Caco-2 (cell line): Measurements from ENCODE around the gene COIL. TPM values are rescaled to one million over a fixed set of nuclear protein-coding genes. Genes with fewer than 3 reads are reported as not detected.
"Not testable (repeated sequence)": the region's sequence is repeated elsewhere in the genome, so short reads cannot be mapped to it uniquely, and the experiment has no call there.

Experiments
- BruUV-seq: library from RNA; stranded (reverse); fragments of 400-500 nt; replicated peaks from 2 replicates; lab custom pipeline; 2021; lab: Mats Ljungman, UMichigan
- CTCF ChIA-PET: fragments of 300-600 bp; sonication (Branson Sonifier 250); formaldehyde crosslinking; loops from one replicate; lab custom pipeline; 2022; ENCODE audit warnings: antibody characterized with exemption; lab: Charles Lee
- POLR2A ChIA-PET: fragments of 300-600 bp; sonication (Branson Sonifier 250); formaldehyde crosslinking; loops from one replicate; lab custom pipeline; 2022; ENCODE audit warnings: antibody characterized with exemption; lab: Charles Lee
- DNase-seq, 2 experiments: peaks; one replicate each; pipeline versions ENCODE4 v3.0.0 to v3.0.0-alpha.2; 2020 to 2022
- H3K27me3 ChIP-seq: replicated peaks from 2 replicates; pipeline ENCODE4 v1.6.0; 2011; ENCODE audit warnings: low read length; ENCODE audit not compliant: control insufficient read depth, insufficient read depth
- H3K36me3 ChIP-seq: 2 replicates; pipeline ENCODE4 v1.5.1; 2011; ENCODE audit warnings: low read length; ENCODE audit not compliant: control insufficient read depth, insufficient read depth
- H3K4me1 ChIP-seq: fragments of 250-450 bp; sonication (Bioruptor Pico); 2 replicates; pipeline ENCODE4 v1.5.1; 2020; ENCODE audit warnings: mild to moderate bottlenecking
- H3K4me3 ChIP-seq: 2 replicates; pipeline ENCODE4 v1.5.1; 2011; ENCODE audit warnings: low read depth, mild to moderate bottlenecking, control low read depth, low read length
- H3K9me3 ChIP-seq: fragments of 250-450 bp; sonication (Bioruptor Pico); 2 replicates; pipeline ENCODE4 v1.5.1; 2020; ENCODE audit warnings: mild to moderate bottlenecking, moderate library complexity
- H3K27ac Mint-ChIP-seq: one replicate; pipeline ENCODE4 v1.8.0; 2022; ENCODE audit warnings: mixed read lengths; ENCODE audit not compliant: unreplicated experiment
- H3K27me3 Mint-ChIP-seq: one replicate; pipeline ENCODE4 v1.8.0; 2022; ENCODE audit warnings: mixed read lengths; ENCODE audit not compliant: insufficient read depth, unreplicated experiment
- H3K36me3 Mint-ChIP-seq: one replicate; pipeline ENCODE4 v1.8.0; 2022; ENCODE audit warnings: mild to moderate bottlenecking, mixed read lengths; ENCODE audit not compliant: insufficient read depth, unreplicated experiment
- H3K4me1 Mint-ChIP-seq: one replicate; pipeline ENCODE4 v1.8.0; 2022; ENCODE audit warnings: low read depth, mixed read lengths; ENCODE audit not compliant: unreplicated experiment
- H3K4me3 Mint-ChIP-seq: one replicate; pipeline ENCODE4 v1.8.0; 2022; ENCODE audit warnings: mild to moderate bottlenecking, moderate library complexity, mixed read lengths; ENCODE audit not compliant: unreplicated experiment
- H3K9me3 Mint-ChIP-seq: one replicate; pipeline ENCODE4 v1.8.0; 2022; ENCODE audit warnings: mixed read lengths; ENCODE audit not compliant: unreplicated experiment
- CTCF ChIP-seq, 2 experiments: fragments of 200-600 bp in 1 of 2; IDR thresholded peaks; 1 replicate in 1 of 2; 2 replicates in 1 of 2; pipeline versions ENCODE4 v1.5.1 to v1.8.0; 2011 to 2022; ENCODE audit warnings: antibody characterized with exemption in 1 of 2, control low read depth in 1 of 2, inconsistent platforms in 1 of 2, low read depth in 1 of 2, low read length in 1 of 2, mild to moderate bottlenecking in 1 of 2, moderate library complexity in 1 of 2; ENCODE audit not compliant: insufficient read depth in 1 of 2, severe bottlenecking in 1 of 2, unreplicated experiment in 1 of 2
- intact Hi-C: fragments of 100-400 bp; cut with micrococcal nuclease; formaldehyde crosslinking; loops from one replicate; pipeline ENCODE4 v1.10.0; 2022; ENCODE audit not compliant: unreplicated experiment
- total RNA-seq: library from RNA; stranded (reverse); gene quantifications from 2 replicates; pipeline ENCODE4 v1.2.3, GENCODE V29; 2022

COIL gene
- total RNA-seq, 1 experiment from 2014 or later, result 27.0 TPM

- Mint-ChIP-seq H3K4me1 (peaks cover 7% of the 10 kb centered on the region), H3K4me3 (no peak overlapping the region), H3K27me3 (no peaks in the 10 kb centered on the region), H3K9me3 (no peaks in the 10 kb centered on the region), H3K27ac (no peak overlapping the region), H3K36me3 (peaks cover 15% of the 10 kb centered on the region)
- no peak for DNase-seq
- Histone ChIP-seq H3K9me3 (no peaks in the 10 kb centered on the region), H3K36me3 (peaks cover 2% of the 10 kb centered on the region; the same call in 1 of the 2 replicates), H3K27me3 (no peaks in the 10 kb centered on the region), H3K4me1 (no peaks in the 10 kb centered on the region), H3K4me3 (no peak overlapping the region)
- no peak for TF ChIP-seq CTCF (IDR thresholded peaks at IDR 0.05; ENCODE audit: insufficient read depth in 1 of 2, low read depth in 1 of 2, low read length in 1 of 2, severe bottlenecking in 1 of 2, unreplicated experiment in 1 of 2)
- CTCF ChIA-PET, result no interaction called here
- intact Hi-C loops, result no loop called here
- BruUV-seq, result no TSS peak
- POLR2A ChIA-PET, result no interaction called here
Measured at GRCh38 chr17:56985371-56986162, 24.7 kb upstream of the COIL start.

GRCh38 chr17:56983366-56983765, 22.5 kb upstream of the COIL start:
- no peak overlapping the region for H3K4me3 ChIP-seq
- Mint-ChIP-seq H3K9me3 (no peaks in the 10 kb centered on the region), H3K4me1 (peaks cover 17% of the 10 kb centered on the region), H3K4me3 (no peak overlapping the region), H3K27ac (no peak overlapping the region), H3K27me3 (no peaks in the 10 kb centered on the region), H3K36me3 (peaks cover 16% of the 10 kb centered on the region)
- intact Hi-C loops, result no loop called here
- H3K4me1 ChIP-seq, result no peaks in the 10 kb centered on the region
- POLR2A ChIA-PET, result no interaction called here
- H3K27me3 ChIP-seq, result no peaks in the 10 kb centered on the region
- DNase-seq, result no peak
- CTCF ChIA-PET, result no interaction called here
- no TSS peak for BruUV-seq
- no peaks in the 10 kb centered on the region for H3K9me3 ChIP-seq
- TF ChIP-seq CTCF (IDR thresholded peaks at IDR 0.05; ENCODE audit: insufficient read depth in 1 of 2, low read depth in 1 of 2, low read length in 1 of 2, severe bottlenecking in 1 of 2, unreplicated experiment in 1 of 2), result no peak
- peaks cover 2% of the 10 kb centered on the region; the same call in 1 of the 2 replicates for H3K36me3 ChIP-seq

GRCh38 chr17:56982312-56982711, 21.5 kb upstream of the COIL start:
- Histone ChIP-seq H3K27me3 (no peaks in the 10 kb centered on the region), H3K4me1 (no peaks in the 10 kb centered on the region; the same call in 1 of the 2 replicates), H3K36me3 (no peaks in the 10 kb centered on the region), H3K9me3 (no peaks in the 10 kb centered on the region), H3K4me3 (no peak overlapping the region)
- H3K4me3 Mint-ChIP-seq, result no peak overlapping the region
- no peaks in the 10 kb centered on the region for H3K27me3 Mint-ChIP-seq
- peaks cover 19% of the 10 kb centered on the region for H3K4me1 Mint-ChIP-seq
- ChIA-PET POLR2A (no interaction called here), CTCF (no interaction called here)
- peaks cover 18% of the 10 kb centered on the region for H3K36me3 Mint-ChIP-seq
- no peak for TF ChIP-seq CTCF (IDR thresholded peaks at IDR 0.05; ENCODE audit: insufficient read depth in 1 of 2, low read depth in 1 of 2, low read length in 1 of 2, severe bottlenecking in 1 of 2, unreplicated experiment in 1 of 2)
- no peaks in the 10 kb centered on the region for H3K9me3 Mint-ChIP-seq
- intact Hi-C loops, result no loop called here
- BruUV-seq, result no TSS peak
- no peak for DNase-seq
- no peak overlapping the region for H3K27ac Mint-ChIP-seq

- H3K27me3 Mint-ChIP-seq, H3K4me3 ChIP-seq, BruUV-seq, H3K4me1 ChIP-seq, H3K36me3 Mint-ChIP-seq, H3K36me3 ChIP-seq, H3K27me3 ChIP-seq, H3K9me3 ChIP-seq, POLR2A ChIA-PET, H3K27ac Mint-ChIP-seq, CTCF ChIA-PET, H3K9me3 Mint-ChIP-seq, DNase-seq, H3K4me3 Mint-ChIP-seq, intact Hi-C loops: not testable (repeated sequence)
- peaks cover 19% of the 10 kb centered on the region for H3K4me1 Mint-ChIP-seq
Measured at GRCh38 chr17:56980526-56980925, 19.7 kb upstream of the COIL start.
